Measurements from ENCODE around the gene UGT1A10. TPM values are rescaled to one million over a fixed set of nuclear protein-coding genes. Genes with fewer than 3 reads are reported as not detected.

Gene UGT1A10
- total RNA-seq, 1 donor from 2014 or later = not detected

GRCh38 chr2:233793465-233794127 is 157.3 kb downstream of the UGT1A10 start:
- intact Hi-C loops (cut with DNase I) = no loop called here
- Histone ChIP-seq H3K4me3 (no peak overlapping the region), H3K27me3 (no peaks in the 10 kb centered on the region), H3K4me1 (no peaks in the 10 kb centered on the region), H3K9me3 (no peaks in the 10 kb centered on the region), H3K36me3 (no peaks in the 10 kb centered on the region), H3K27ac (no peak overlapping the region)
- TF ChIP-seq POLR2AphosphoS5 (IDR thresholded peaks at IDR 0.05; ENCODE audit: insufficient read depth in 1 of 2, low read depth in 1 of 2) = no peak
- TF ChIP-seq CTCF (IDR thresholded peaks at IDR 0.05) = no peak
- no peak for TF ChIP-seq POLR2A (IDR thresholded peaks at IDR 0.05)
- peak; percentile 82 for DNase-seq (ENCODE audit: extremely low spot score in 2 of 2)

DNA sequence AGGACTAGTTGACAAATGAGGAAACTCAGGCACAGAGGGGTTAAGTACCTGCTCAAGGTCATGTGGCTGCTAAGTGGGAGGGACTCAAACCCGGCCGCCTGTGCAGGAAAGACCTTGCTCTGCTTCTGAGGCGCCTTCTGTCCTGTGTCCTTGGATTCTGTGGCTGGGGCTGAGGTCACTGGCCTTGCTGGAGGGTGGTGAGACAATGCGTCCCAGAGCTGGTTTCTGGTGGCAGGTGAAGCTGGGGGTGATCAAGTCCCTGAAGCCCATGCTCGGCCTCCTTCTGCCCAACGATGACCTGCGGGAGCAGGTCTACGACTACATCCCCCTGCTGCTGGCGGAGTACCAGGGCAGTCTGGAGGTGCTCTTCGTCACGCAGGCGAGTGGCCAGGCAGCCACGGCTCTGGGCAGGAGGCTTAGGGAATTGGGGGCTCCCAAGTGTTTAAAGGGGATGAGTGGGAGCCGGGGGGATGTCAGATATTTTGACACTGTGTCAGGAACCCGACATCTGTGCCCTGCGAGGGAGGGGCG is 157.9 kb downstream of the UGT1A10 start:
- Histone ChIP-seq H3K36me3 (no peaks in the 10 kb centered on the region), H3K27me3 (no peaks in the 10 kb centered on the region), H3K9me3 (no peaks in the 10 kb centered on the region), H3K27ac (no peak overlapping the region), H3K4me1 (no peaks in the 10 kb centered on the region), H3K4me3 (no peak overlapping the region)
- intact Hi-C loops (cut with DNase I) = no loop called here
- DNase-seq (ENCODE audit: extremely low spot score in 2 of 2) = peak in 1 of 2 donors; percentile 84
- TF ChIP-seq POLR2A (IDR thresholded peaks at IDR 0.05) = no peak
- TF ChIP-seq CTCF (IDR thresholded peaks at IDR 0.05) = no peak
- no peak for TF ChIP-seq POLR2AphosphoS5 (IDR thresholded peaks at IDR 0.05; ENCODE audit: insufficient read depth in 1 of 2, low read depth in 1 of 2)

DNA sequence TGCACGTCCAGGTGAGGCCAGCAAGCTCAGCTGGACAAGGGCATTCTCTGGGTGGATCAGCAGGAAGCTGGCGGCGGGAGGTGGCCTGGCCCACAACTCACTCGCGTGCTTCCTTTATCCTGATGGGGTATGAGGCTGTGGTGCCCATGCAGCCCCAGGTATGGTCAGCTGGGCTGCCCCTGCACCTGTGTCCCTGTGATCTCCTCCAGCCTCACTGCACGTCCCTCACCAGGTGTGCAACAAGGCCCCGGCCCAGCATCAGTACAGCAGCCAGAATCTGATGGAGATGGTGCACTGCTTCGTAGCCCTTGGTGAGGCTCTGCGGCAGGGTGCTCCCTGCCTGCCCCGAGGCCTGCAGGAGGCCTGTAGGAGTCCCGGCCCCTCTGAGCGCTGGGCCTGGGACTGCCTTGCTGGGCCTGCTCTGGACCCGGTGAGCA is 159.5 kb downstream of the UGT1A10 start:
- peak in 1 of 2 donors; percentile 91 for DNase-seq (ENCODE audit: extremely low spot score in 2 of 2)
- no peaks in the 10 kb centered on the region for H3K9me3 ChIP-seq
- H3K4me1 ChIP-seq = no peaks in the 10 kb centered on the region
- no peak overlapping the region for H3K4me3 ChIP-seq
- intact Hi-C loops (cut with DNase I) = no loop called here
- no peak overlapping the region for H3K27ac ChIP-seq
- no peaks in the 10 kb centered on the region for H3K36me3 ChIP-seq
- H3K27me3 ChIP-seq = no peaks in the 10 kb centered on the region
- TF ChIP-seq CTCF (IDR thresholded peaks at IDR 0.05) = no peak
- TF ChIP-seq POLR2A (IDR thresholded peaks at IDR 0.05) = no peak
- TF ChIP-seq POLR2AphosphoS5 (IDR thresholded peaks at IDR 0.05; ENCODE audit: insufficient read depth in 1 of 2, low read depth in 1 of 2) = no peak

DNA sequence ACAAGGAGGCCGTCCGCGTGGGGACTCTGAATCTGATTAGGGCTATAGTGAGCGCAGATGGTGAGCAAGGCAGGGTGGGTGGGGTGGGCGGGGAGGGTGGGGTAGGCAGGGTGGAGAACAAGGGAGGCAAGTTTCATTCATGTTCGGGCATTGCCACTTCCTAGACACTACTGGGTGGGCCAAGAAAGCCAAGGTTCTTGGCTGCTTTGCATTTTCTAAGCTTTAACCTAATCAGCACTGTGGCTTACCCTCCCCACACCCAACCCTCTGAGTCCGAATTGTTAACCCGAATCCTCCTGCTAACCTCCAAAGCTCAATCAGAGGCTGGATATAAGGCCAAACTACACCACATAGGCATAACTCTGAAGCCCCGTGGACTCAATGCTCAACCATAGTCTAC is 160.0 kb downstream of the UGT1A10 start:
- no peak for TF ChIP-seq POLR2AphosphoS5 (IDR thresholded peaks at IDR 0.05; ENCODE audit: insufficient read depth in 1 of 2, low read depth in 1 of 2)
- no peak for TF ChIP-seq POLR2A (IDR thresholded peaks at IDR 0.05)
- no peak for TF ChIP-seq CTCF (IDR thresholded peaks at IDR 0.05)
- no peak for DNase-seq (ENCODE audit: extremely low spot score in 2 of 2)
- H3K36me3 ChIP-seq = no peaks in the 10 kb centered on the region
- intact Hi-C loops (cut with DNase I) = no loop called here
- H3K4me1 ChIP-seq = no peaks in the 10 kb centered on the region
- H3K27me3 ChIP-seq = no peaks in the 10 kb centered on the region
- H3K4me3 ChIP-seq = no peak overlapping the region
- H3K9me3 ChIP-seq = no peaks in the 10 kb centered on the region
- no peak overlapping the region for H3K27ac ChIP-seq

Data from vagina (tissue), 2 donors.